ENCODE data around the gene PCNX2.

The PCNX2 gene

GRCh38 chr1:232995189-232995588 is 300.3 kb downstream of the PCNX2 start:
- H3K36me3 ChIP-seq (ENCODE audit: insufficient read depth, low read length) = peaks cover 63% of the 10 kb centered on the region
- 92% methylated on average over 2 of the region's 2 CpGs for WGBS

DNA sequence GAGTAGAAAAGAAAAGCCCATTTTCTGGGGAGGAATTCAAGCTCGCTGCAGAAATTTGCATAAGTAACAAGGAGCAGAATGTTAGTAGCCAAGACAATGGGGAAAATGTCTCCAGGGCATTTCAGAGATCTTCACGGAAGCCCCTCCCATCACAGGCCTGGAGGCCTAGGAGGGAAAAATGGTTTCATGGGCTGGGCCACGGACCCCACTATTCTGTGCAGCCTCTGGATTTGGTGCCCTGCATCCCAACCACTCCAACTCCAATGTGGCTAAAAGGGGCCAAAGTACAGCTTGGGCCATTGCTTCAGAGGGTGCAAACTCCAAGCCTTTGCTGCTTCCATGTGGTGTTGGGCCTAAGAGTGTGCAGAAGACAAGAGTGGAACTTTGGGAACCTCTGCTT is 302.0 kb downstream of the PCNX2 start:
- Histone ChIP-seq H3K4me1 (ENCODE audit: insufficient read depth, low read length) (no peaks in the 10 kb centered on the region), H3K27ac (ENCODE audit: low read depth, low read length) (no peak overlapping the region), H3K27me3 (ENCODE audit: insufficient read depth, low read length) (no peaks in the 10 kb centered on the region), H3K9me3 (ENCODE audit: insufficient read depth, low read depth, low read length) (peaks cover 20% of the 10 kb centered on the region), H3K36me3 (ENCODE audit: insufficient read depth, low read length) (peaks cover 49% of the 10 kb centered on the region), H3K4me3 (ENCODE audit: low read length) (no peak overlapping the region), H3K9ac (ENCODE audit: low read depth, low read length) (no peak overlapping the region)
- WGBS = 94% methylated on average over 3 of the region's 3 CpGs

More at GRCh38 chr1:232995189-232995588, 300.3 kb downstream of the PCNX2 start:
- no peaks in the 10 kb centered on the region for H3K27me3 ChIP-seq (ENCODE audit: insufficient read depth, low read length)
- H3K27ac ChIP-seq (ENCODE audit: low read depth, low read length) = no peak overlapping the region
- H3K9ac ChIP-seq (ENCODE audit: low read depth, low read length) = no peak overlapping the region
- H3K4me1 ChIP-seq (ENCODE audit: insufficient read depth, low read length) = no peaks in the 10 kb centered on the region
- no peak overlapping the region for H3K4me3 ChIP-seq (ENCODE audit: low read length)
- peaks cover 20% of the 10 kb centered on the region for H3K9me3 ChIP-seq (ENCODE audit: insufficient read depth, low read depth, low read length)

GRCh38 chr1:232992227-232992626 is 303.3 kb downstream of the PCNX2 start:
- WGBS = 89% methylated on average over 3 of the region's 3 CpGs
- peaks cover 36% of the 10 kb centered on the region for H3K36me3 ChIP-seq (ENCODE audit: insufficient read depth, low read length)

DNA sequence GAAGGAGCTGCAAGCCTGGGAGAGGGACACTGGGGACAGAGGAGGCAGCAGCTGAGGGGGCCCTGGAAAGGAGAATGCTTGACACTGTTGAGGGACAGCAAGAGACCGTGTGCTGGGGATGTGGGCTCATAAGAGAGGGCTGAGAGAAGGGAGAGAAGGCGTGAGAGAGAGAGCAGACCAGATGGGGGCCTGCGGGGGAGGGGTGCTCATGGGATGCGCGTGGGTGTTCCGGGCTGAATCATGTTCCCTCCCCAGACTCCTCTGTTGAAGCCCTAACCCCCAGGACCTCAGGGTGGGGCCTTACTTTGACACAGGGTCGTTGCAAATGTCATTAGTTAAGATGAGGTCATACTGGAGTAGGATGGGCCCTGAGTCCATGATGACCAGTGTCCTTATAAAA is 304.3 kb downstream of the PCNX2 start:
- Histone ChIP-seq H3K36me3 (ENCODE audit: insufficient read depth, low read length) (peaks cover 27% of the 10 kb centered on the region), H3K9me3 (ENCODE audit: insufficient read depth, low read depth, low read length) (peaks cover 20% of the 10 kb centered on the region), H3K9ac (ENCODE audit: low read depth, low read length) (no peak overlapping the region), H3K4me1 (ENCODE audit: insufficient read depth, low read length) (no peaks in the 10 kb centered on the region), H3K4me3 (ENCODE audit: low read length) (no peak overlapping the region), H3K27me3 (ENCODE audit: insufficient read depth, low read length) (no peaks in the 10 kb centered on the region), H3K27ac (ENCODE audit: low read depth, low read length) (no peak overlapping the region)
- WGBS = 91% methylated on average over 7 of the region's 7 CpGs

More at GRCh38 chr1:232992227-232992626, 303.3 kb downstream of the PCNX2 start:
- H3K9me3 ChIP-seq (ENCODE audit: insufficient read depth, low read depth, low read length) = peaks cover 20% of the 10 kb centered on the region
- H3K27me3 ChIP-seq (ENCODE audit: insufficient read depth, low read length) = no peaks in the 10 kb centered on the region
- no peaks in the 10 kb centered on the region for H3K4me1 ChIP-seq (ENCODE audit: insufficient read depth, low read length)
- H3K27ac ChIP-seq (ENCODE audit: low read depth, low read length) = no peak overlapping the region
- no peak overlapping the region for H3K9ac ChIP-seq (ENCODE audit: low read depth, low read length)
- no peak overlapping the region for H3K4me3 ChIP-seq (ENCODE audit: low read length)

DNA sequence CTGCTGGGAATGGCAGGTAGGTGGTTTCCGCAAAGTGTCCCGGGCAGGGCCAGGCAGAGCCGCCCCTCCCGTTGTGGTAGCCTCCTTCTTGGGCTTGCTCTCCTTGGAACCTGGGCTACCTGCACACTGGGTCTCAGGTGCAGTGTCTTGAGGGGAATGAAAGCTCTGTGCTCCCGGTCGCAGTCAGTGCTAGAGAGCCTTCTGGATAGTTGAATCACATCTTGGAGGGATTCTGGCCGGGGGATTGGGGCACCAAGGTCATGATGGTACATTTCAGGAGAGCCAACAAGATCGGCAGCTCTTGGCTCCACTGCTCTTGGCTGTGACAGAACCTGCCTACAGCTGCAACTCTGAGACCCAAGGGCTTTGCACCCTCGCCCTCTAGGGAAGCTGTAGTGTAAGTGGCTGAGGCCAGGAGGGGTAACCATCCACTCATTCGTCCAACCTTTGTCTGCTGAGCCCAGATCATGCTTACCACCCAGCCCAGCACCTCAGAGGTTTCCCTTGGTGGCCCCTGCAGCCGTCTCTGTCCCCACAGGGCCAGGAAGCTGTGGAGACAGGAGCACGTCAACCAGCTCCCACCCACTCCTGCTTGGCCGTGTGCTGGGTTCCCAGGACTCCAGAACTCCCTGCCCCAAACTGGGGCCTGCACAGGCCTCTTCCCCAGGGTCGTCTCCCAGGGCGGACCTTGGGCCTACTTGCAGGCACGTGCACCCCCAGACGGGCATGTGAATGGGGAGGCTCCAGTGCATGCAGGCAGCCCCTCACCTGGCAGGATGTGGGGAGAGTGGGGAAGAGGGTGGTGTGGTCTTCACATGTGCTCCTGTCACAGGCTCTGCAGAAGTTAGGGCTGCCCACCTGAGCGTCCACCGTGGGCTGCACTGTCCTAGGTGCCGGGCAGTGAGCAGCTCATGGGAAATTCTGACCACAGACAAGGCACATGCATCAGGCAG is 305.1 kb downstream of the PCNX2 start:
- Histone ChIP-seq H3K36me3 (ENCODE audit: insufficient read depth, low read length) (peaks cover 31% of the 10 kb centered on the region), H3K4me3 (ENCODE audit: low read length) (no peak overlapping the region), H3K27me3 (ENCODE audit: insufficient read depth, low read length) (no peaks in the 10 kb centered on the region), H3K4me1 (ENCODE audit: insufficient read depth, low read length) (no peaks in the 10 kb centered on the region), H3K9me3 (ENCODE audit: insufficient read depth, low read depth, low read length) (peaks cover 20% of the 10 kb centered on the region), H3K9ac (ENCODE audit: low read depth, low read length) (no peak overlapping the region), H3K27ac (ENCODE audit: low read depth, low read length) (no peak overlapping the region)
- WGBS = 94% methylated on average over 20 of the region's 20 CpGs

- Histone ChIP-seq H3K9me3 (ENCODE audit: insufficient read depth, low read depth, low read length) (peaks cover 4% of the 10 kb centered on the region), H3K9ac (ENCODE audit: low read depth, low read length) (no peak overlapping the region), H3K36me3 (ENCODE audit: insufficient read depth, low read length) (peaks cover 20% of the 10 kb centered on the region), H3K27ac (ENCODE audit: low read depth, low read length) (no peak overlapping the region), H3K4me1 (ENCODE audit: insufficient read depth, low read length) (no peaks in the 10 kb centered on the region), H3K27me3 (ENCODE audit: insufficient read depth, low read length) (no peaks in the 10 kb centered on the region), H3K4me3 (ENCODE audit: low read length) (no peak overlapping the region)
- WGBS = 95% methylated on average over 8 of the region's 8 CpGs
Observed at GRCh38 chr1:232988572-232989040, 306.9 kb downstream of the PCNX2 start.

DNA sequence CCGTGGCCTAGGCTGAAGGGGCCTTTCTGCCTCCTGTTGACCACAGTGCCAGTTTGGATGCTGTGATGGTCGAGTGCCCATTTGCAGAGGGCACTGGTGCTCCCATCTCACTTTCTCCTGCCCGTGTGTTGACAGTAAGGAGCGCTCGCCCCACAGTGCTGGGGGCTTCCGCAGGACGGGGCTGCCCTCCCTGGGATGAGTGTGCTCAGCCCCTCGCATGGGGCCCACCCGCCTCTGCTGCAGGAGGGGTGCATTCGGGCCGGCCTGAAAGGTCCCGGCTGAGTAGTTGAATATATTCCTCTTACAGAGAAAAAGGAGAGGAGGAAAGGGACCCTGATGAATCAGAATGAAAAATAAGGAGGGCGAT is 307.8 kb downstream of the PCNX2 start:
- no peak overlapping the region for H3K9ac ChIP-seq (ENCODE audit: low read depth, low read length)
- H3K4me1 ChIP-seq (ENCODE audit: insufficient read depth, low read length) = no peaks in the 10 kb centered on the region
- no peak overlapping the region for H3K27ac ChIP-seq (ENCODE audit: low read depth, low read length)
- no peak overlapping the region for H3K4me3 ChIP-seq (ENCODE audit: low read length)
- no peaks in the 10 kb centered on the region for H3K27me3 ChIP-seq (ENCODE audit: insufficient read depth, low read length)
- no peaks in the 10 kb centered on the region for H3K9me3 ChIP-seq (ENCODE audit: insufficient read depth, low read depth, low read length)
- 95% methylated on average over 13 of the region's 13 CpGs for WGBS
- H3K36me3 ChIP-seq (ENCODE audit: insufficient read depth, low read length) = peaks cover 17% of the 10 kb centered on the region

- Histone ChIP-seq H3K36me3 (ENCODE audit: insufficient read depth, low read length) (peaks cover 17% of the 10 kb centered on the region), H3K27me3 (ENCODE audit: insufficient read depth, low read length) (no peaks in the 10 kb centered on the region), H3K4me1 (ENCODE audit: insufficient read depth, low read length) (no peaks in the 10 kb centered on the region), H3K27ac (ENCODE audit: low read depth, low read length) (no peak overlapping the region), H3K4me3 (ENCODE audit: low read length) (no peak overlapping the region), H3K9me3 (ENCODE audit: insufficient read depth, low read depth, low read length) (no peaks in the 10 kb centered on the region), H3K9ac (ENCODE audit: low read depth, low read length) (no peak overlapping the region)
- 95% methylated on average over 11 of the region's 11 CpGs for WGBS
Observed at GRCh38 chr1:232987046-232987773, 308.3 kb downstream of the PCNX2 start.

GRCh38 chr1:232986527-232986922 is 309.0 kb downstream of the PCNX2 start:
- Histone ChIP-seq H3K36me3 (ENCODE audit: insufficient read depth, low read length) (peaks cover 17% of the 10 kb centered on the region), H3K9ac (ENCODE audit: low read depth, low read length) (no peak overlapping the region), H3K4me3 (ENCODE audit: low read length) (no peak overlapping the region), H3K27ac (ENCODE audit: low read depth, low read length) (no peak overlapping the region), H3K4me1 (ENCODE audit: insufficient read depth, low read length) (no peaks in the 10 kb centered on the region), H3K27me3 (ENCODE audit: insufficient read depth, low read length) (no peaks in the 10 kb centered on the region), H3K9me3 (ENCODE audit: insufficient read depth, low read depth, low read length) (no peaks in the 10 kb centered on the region)
- WGBS = 97% methylated on average over 5 of the region's 5 CpGs

GRCh38 chr1:232985882-232986526 is 309.5 kb downstream of the PCNX2 start:
- WGBS = 97% methylated on average over 31 of the region's 31 CpGs
- H3K9ac ChIP-seq (ENCODE audit: low read depth, low read length) = no peak overlapping the region
- H3K27ac ChIP-seq (ENCODE audit: low read depth, low read length) = no peak overlapping the region
- H3K9me3 ChIP-seq (ENCODE audit: insufficient read depth, low read depth, low read length) = no peaks in the 10 kb centered on the region
- H3K4me1 ChIP-seq (ENCODE audit: insufficient read depth, low read length) = no peaks in the 10 kb centered on the region
- no peak overlapping the region for H3K4me3 ChIP-seq (ENCODE audit: low read length)
- H3K27me3 ChIP-seq (ENCODE audit: insufficient read depth, low read length) = no peaks in the 10 kb centered on the region
- H3K36me3 ChIP-seq (ENCODE audit: insufficient read depth, low read length) = peaks cover 17% of the 10 kb centered on the region
